CD4-positive, CD25-positive, alpha-beta regulatory T cell (primary cell): Measurements from ENCODE around the gene EXOC3. TPM values are rescaled to one million over a fixed set of nuclear protein-coding genes. Genes with fewer than 3 reads are reported as not detected.
A peak's percentile ranks its signal among the peaks of the same experiment; 100 is the strongest.
"Not testable (repeated sequence)": the region's sequence is repeated elsewhere in the genome, so short reads cannot be mapped to it uniquely, and the experiment has no call there.

ENCODE experiments used
- ATAC-seq, 2 donors: fragments of 150-1000 bp; cut with Tn5 transposase; one replicate each; pipeline ENCODE4 v1.10.0; 2021; ENCODE audit warnings: low read depth in 2 of 2, moderate number of reproducible peaks in 2 of 2, moderate library complexity in 1 of 2
- DNase-seq, 3 donors: peaks; one replicate each; pipeline versions ENCODE4 v3.0.0 to v3.0.0-alpha.2; 2012 to 2022; ENCODE audit warnings: mixed read lengths in 1 of 3
- H3K27ac ChIP-seq: one replicate; pipeline ENCODE4 v1.7.0; 2013; ENCODE audit warnings: mild to moderate bottlenecking, low read length; ENCODE audit not compliant: insufficient read depth, poor library complexity, severe bottlenecking
- H3K27me3 ChIP-seq: one replicate; pipeline ENCODE4 v1.7.0; 2013; ENCODE audit warnings: low read length; ENCODE audit not compliant: control insufficient read depth, insufficient read depth
- H3K36me3 ChIP-seq: one replicate; pipeline ENCODE4 v1.7.0; 2013; ENCODE audit warnings: mild to moderate bottlenecking, low read length, moderate library complexity; ENCODE audit not compliant: control insufficient read depth, insufficient read depth
- H3K4me1 ChIP-seq: 2 replicates; pipeline ENCODE4 v1.7.0; 2013; ENCODE audit warnings: mild to moderate bottlenecking, low read length; ENCODE audit not compliant: insufficient read depth, control insufficient read depth, poor library complexity, severe bottlenecking
- H3K4me3 ChIP-seq: one replicate; pipeline ENCODE4 v1.7.0; 2013; ENCODE audit warnings: low read depth, mild to moderate bottlenecking, low read length, moderate library complexity
- H3K9me3 ChIP-seq, 2 experiments: 1 replicate in 1 of 2; 2 replicates in 1 of 2; pipeline ENCODE4 v1.7.0; 2013; ENCODE audit warnings: low read length in 2 of 2, mild to moderate bottlenecking in 1 of 2, moderate library complexity in 1 of 2; ENCODE audit not compliant: control insufficient read depth in 2 of 2
- H3K27ac Mint-ChIP-seq, 3 donors: one replicate each; pipeline ENCODE4 v1.8.0; 2020 to 2022; ENCODE audit warnings: mild to moderate bottlenecking in 3 of 3, mixed read lengths in 3 of 3, moderate library complexity in 2 of 3
- H3K27me3 Mint-ChIP-seq: one replicate; pipeline ENCODE4 v1.8.0; 2022; ENCODE audit warnings: mild to moderate bottlenecking, mixed read lengths
- H3K36me3 Mint-ChIP-seq: one replicate; pipeline ENCODE4 v1.8.0; 2020; ENCODE audit warnings: mixed read lengths
- H3K4me1 Mint-ChIP-seq, 4 donors: one replicate each; pipeline ENCODE4 v1.8.0; 2020 to 2022; ENCODE audit warnings: mixed read lengths in 4 of 4, mild to moderate bottlenecking in 1 of 4
- H3K4me3 Mint-ChIP-seq, 4 donors: one replicate each; pipeline ENCODE4 v1.8.0; 2020 to 2022; ENCODE audit warnings: mild to moderate bottlenecking in 4 of 4, mixed read lengths in 4 of 4, moderate library complexity in 3 of 4
- H3K9me3 Mint-ChIP-seq, 7 donors: one replicate each; pipeline ENCODE4 v1.8.0; 2020 to 2022; ENCODE audit warnings: mixed read lengths in 7 of 7, mild to moderate bottlenecking in 3 of 7, moderate library complexity in 2 of 7
- polyA plus RNA-seq, 4 donors: library from polyadenylated mRNA; unstranded; fragments of 300-500 nt; fragmentation: Illumina TruSeq; gene quantifications; one replicate each; pipeline ENCODE4 v1.2.3, GENCODE V29; 2021
- total RNA-seq: library from RNA; stranded (reverse); gene quantifications from one replicate; pipeline ENCODE4 v1.2.3, GENCODE V29; 2022

The EXOC3 gene
- total and polyA plus RNA-seq, 5 donors from 2014 or later = 23.3 to 95.4 (median 37.0) TPM

DNA sequence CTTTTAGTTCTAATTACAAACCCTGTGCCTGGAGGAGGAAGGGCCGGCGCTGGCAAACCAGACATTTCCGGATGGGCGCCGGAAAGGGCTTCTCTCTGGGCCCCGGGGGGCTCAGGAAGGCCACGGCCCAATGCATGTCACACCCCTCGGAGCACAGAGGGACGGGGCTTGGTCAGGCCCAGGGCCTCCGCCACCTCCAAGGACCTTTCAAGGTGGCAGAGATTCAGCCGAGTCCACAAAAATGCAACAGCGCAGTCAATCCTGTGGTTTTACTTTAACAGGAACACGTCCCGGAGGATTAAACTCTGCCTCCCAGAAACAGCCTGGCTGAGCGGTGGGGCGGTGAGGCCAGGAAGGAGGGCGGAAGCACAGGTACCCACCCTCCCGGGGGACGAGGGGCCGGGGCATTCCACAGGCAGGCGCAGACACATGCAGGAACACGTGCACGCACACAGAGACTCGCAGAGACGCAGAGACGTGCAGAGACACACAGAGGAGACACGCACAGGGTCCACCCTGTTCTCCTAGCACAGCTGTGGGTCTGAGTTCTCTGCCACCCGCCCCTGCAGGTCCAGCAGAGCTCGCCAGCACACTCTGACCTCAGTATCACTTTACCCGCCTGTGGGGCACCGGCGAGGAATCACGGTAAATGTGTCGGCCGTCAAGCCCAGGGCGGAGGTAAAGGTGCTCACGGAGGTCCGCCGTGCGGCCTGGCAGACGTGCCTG is 58.3 kb downstream of the EXOC3 start:
- no peak overlapping the region for H3K4me3 Mint-ChIP-seq
- no peaks in the 10 kb centered on the region for H3K36me3 Mint-ChIP-seq
- no peaks in the 10 kb centered on the region for H3K36me3 ChIP-seq
- peaks cover 7% of the 10 kb centered on the region for H3K27me3 Mint-ChIP-seq
- no peaks in the 10 kb centered on the region for H3K4me1 ChIP-seq
- no peak overlapping the region for H3K4me3 ChIP-seq
- H3K27ac ChIP-seq = no peak overlapping the region
- no peaks in the 10 kb centered on the region for H3K27me3 ChIP-seq
- H3K4me1 Mint-ChIP-seq = no peaks in the 10 kb centered on the region
- ATAC-seq (no peak), DNase-seq (no peak)
- H3K9me3 Mint-ChIP-seq = peaks cover 0 to 1% (median 0%) of the 10 kb centered on the region in 7 donors
- H3K27ac Mint-ChIP-seq = no peak overlapping the region
- no peaks in the 10 kb centered on the region for H3K9me3 ChIP-seq

- Mint-ChIP-seq H3K9me3 (no peaks in the 10 kb centered on the region), H3K4me1 (no peaks in the 10 kb centered on the region), H3K27me3 (peaks cover 7% of the 10 kb centered on the region), H3K36me3 (no peaks in the 10 kb centered on the region), H3K4me3 (no peak overlapping the region), H3K27ac (no peak overlapping the region)
- Histone ChIP-seq H3K4me3 (no peak overlapping the region), H3K36me3 (no peaks in the 10 kb centered on the region), H3K4me1 (no peaks in the 10 kb centered on the region), H3K27me3 (no peaks in the 10 kb centered on the region), H3K27ac (no peak overlapping the region), H3K9me3 (no peaks in the 10 kb centered on the region)
- ATAC-seq = no peak
- no peak for DNase-seq
These were observed 58.8 kb downstream of the EXOC3 start for GRCh38 chr5:501831-502184.

GRCh38 chr5:502325-503079 is 59.5 kb downstream of the EXOC3 start:
- no peak overlapping the region for H3K4me3 Mint-ChIP-seq
- Histone ChIP-seq H3K27ac (no peak overlapping the region), H3K9me3 (no peaks in the 10 kb centered on the region), H3K27me3 (no peaks in the 10 kb centered on the region), H3K36me3 (no peaks in the 10 kb centered on the region), H3K4me1 (no peaks in the 10 kb centered on the region), H3K4me3 (no peak overlapping the region)
- ATAC-seq = no peak
- no peak for DNase-seq
- no peaks in the 10 kb centered on the region for H3K36me3 Mint-ChIP-seq
- H3K27ac Mint-ChIP-seq = no peak overlapping the region
- no peaks in the 10 kb centered on the region for H3K4me1 Mint-ChIP-seq
- no peaks in the 10 kb centered on the region for H3K9me3 Mint-ChIP-seq
- peaks cover 7% of the 10 kb centered on the region for H3K27me3 Mint-ChIP-seq

- Histone ChIP-seq H3K36me3 (no peaks in the 10 kb centered on the region), H3K9me3 (no peaks in the 10 kb centered on the region), H3K27me3 (no peaks in the 10 kb centered on the region), H3K4me3 (no peak overlapping the region), H3K4me1 (no peaks in the 10 kb centered on the region), H3K27ac (no peak overlapping the region)
- Mint-ChIP-seq H3K27me3 (peaks cover 5% of the 10 kb centered on the region), H3K36me3 (no peaks in the 10 kb centered on the region), H3K4me1 (no peaks in the 10 kb centered on the region), H3K4me3 (no peak overlapping the region), H3K9me3 (no peaks in the 10 kb centered on the region), H3K27ac (no peak overlapping the region)
- DNase-seq (no peak), ATAC-seq (no peak)
These were observed 61.6 kb downstream of the EXOC3 start for GRCh38 chr5:504326-505154.

GRCh38 chr5:505951-506525 is 63.1 kb downstream of the EXOC3 start:
- H3K27me3 Mint-ChIP-seq = peaks cover 6% of the 10 kb centered on the region
- Histone ChIP-seq H3K27ac (no peak overlapping the region), H3K9me3 (no peaks in the 10 kb centered on the region), H3K36me3 (no peaks in the 10 kb centered on the region), H3K27me3 (no peaks in the 10 kb centered on the region), H3K4me1 (no peaks in the 10 kb centered on the region), H3K4me3 (no peak overlapping the region)
- DNase-seq = no peak
- no peak for ATAC-seq
- H3K9me3 Mint-ChIP-seq = peaks cover 0 to 2% (median 0%) of the 10 kb centered on the region in 7 donors
- H3K4me3 Mint-ChIP-seq = peak overlapping the region in 1 of 4 donors; percentile 15
- no peaks in the 10 kb centered on the region for H3K4me1 Mint-ChIP-seq
- H3K36me3 Mint-ChIP-seq = no peaks in the 10 kb centered on the region
- H3K27ac Mint-ChIP-seq = no peak overlapping the region

DNA sequence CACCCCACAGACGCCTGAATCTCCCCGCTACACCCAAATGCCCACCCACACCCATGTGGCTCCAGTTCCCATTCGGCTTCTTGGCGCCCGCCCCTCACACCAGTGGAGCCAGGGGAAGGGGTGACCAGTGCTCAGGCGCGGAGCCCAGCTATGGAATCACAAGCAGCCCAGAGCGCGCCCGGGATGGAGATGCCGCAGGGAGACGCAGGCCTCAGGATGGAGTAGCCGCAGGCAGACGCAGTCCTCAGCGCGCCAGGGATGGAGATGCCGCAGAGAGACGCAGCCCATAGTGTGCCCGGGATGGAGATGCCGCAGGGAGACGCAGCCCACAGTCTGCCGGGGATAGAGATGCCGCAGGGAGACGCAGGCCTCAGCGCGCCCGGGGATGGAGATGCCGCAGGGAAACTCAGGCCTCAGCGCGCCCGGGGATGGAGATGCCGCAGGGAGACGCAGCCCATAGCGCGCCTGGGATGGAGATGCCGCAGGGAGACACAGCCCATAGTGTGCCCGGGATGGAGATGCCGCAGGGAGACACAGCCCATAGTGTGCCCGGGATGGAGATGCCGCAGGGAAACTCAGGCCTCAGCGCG is 65.1 kb downstream of the EXOC3 start:
- H3K4me3 ChIP-seq, H3K36me3 Mint-ChIP-seq, H3K27me3 ChIP-seq, H3K9me3 ChIP-seq, H3K27ac Mint-ChIP-seq, H3K27ac ChIP-seq, H3K4me1 Mint-ChIP-seq, ATAC-seq, H3K9me3 Mint-ChIP-seq, H3K4me1 ChIP-seq, H3K4me3 Mint-ChIP-seq, DNase-seq, H3K36me3 ChIP-seq: not testable (repeated sequence)
- H3K27me3 Mint-ChIP-seq = peaks cover 11% of the 10 kb centered on the region

- Mint-ChIP-seq H3K27me3 (peaks cover 11% of the 10 kb centered on the region), H3K4me3 (no peak overlapping the region), H3K36me3 (no peaks in the 10 kb centered on the region), H3K27ac (no peak overlapping the region), H3K9me3 (peaks cover 0 to 2% (median 0%) of the 10 kb centered on the region in 7 donors), H3K4me1 (no peaks in the 10 kb centered on the region)
- H3K36me3 ChIP-seq = no peaks in the 10 kb centered on the region
- no peaks in the 10 kb centered on the region for H3K4me1 ChIP-seq
- no peak for ATAC-seq
- H3K27me3 ChIP-seq = no peaks in the 10 kb centered on the region
- DNase-seq = no peak
- no peaks in the 10 kb centered on the region for H3K9me3 ChIP-seq
- H3K27ac ChIP-seq = no peak overlapping the region
- H3K4me3 ChIP-seq = no peak overlapping the region
These were observed 66.7 kb downstream of the EXOC3 start for GRCh38 chr5:509611-510185.
